Ammon's horn (tissue), 1 donor: ENCODE data around the gene CMTM7.

Source experiments
- DNase-seq: peaks from one replicate; pipeline ENCODE4 v3.0.0-alpha.2; 2016; ENCODE audit warnings: low spot score

Gene CMTM7

GRCh38 chr3:32414522-32415202, 23.0 kb downstream of the CMTM7 start:
- DNase-seq, result no peak

- no peak for DNase-seq
Observed at GRCh38 chr3:32419742-32420125, 28.1 kb downstream of the CMTM7 start.

GRCh38 chr3:32420126-32421038, 28.7 kb downstream of the CMTM7 start:
- no peak for DNase-seq

- no peak for DNase-seq
Observed at GRCh38 chr3:32421185-32421584, 29.5 kb downstream of the CMTM7 start.

- peak; percentile 52 for DNase-seq
Observed at GRCh38 chr3:32421991-32422859, 30.6 kb downstream of the CMTM7 start.

GRCh38 chr3:32422943-32423342, 31.3 kb downstream of the CMTM7 start:
- no peak for DNase-seq

GRCh38 chr3:32423534-32423933, 31.9 kb downstream of the CMTM7 start:
- no peak for DNase-seq

GRCh38 chr3:32423956-32424557, 32.4 kb downstream of the CMTM7 start:
- DNase-seq, result no peak

GRCh38 chr3:32424581-32425250, 33.1 kb downstream of the CMTM7 start:
- no peak for DNase-seq

GRCh38 chr3:32428092-32429068, 36.7 kb downstream of the CMTM7 start:
- DNase-seq, result no peak

GRCh38 chr3:32430900-32431299, 39.2 kb downstream of the CMTM7 start:
- DNase-seq, result no peak

GRCh38 chr3:32431481-32431880, 39.8 kb downstream of the CMTM7 start:
- DNase-seq, result no peak

- DNase-seq, result no peak
Observed at GRCh38 chr3:32432045-32432710, 40.5 kb downstream of the CMTM7 start.

- DNase-seq, result no peak
Observed at GRCh38 chr3:32432711-32433530, 41.3 kb downstream of the CMTM7 start.

- no peak for DNase-seq
Observed at GRCh38 chr3:32434206-32434605, 42.6 kb downstream of the CMTM7 start.

GRCh38 chr3:32435911-32436815, 44.5 kb downstream of the CMTM7 start:
- no peak for DNase-seq

GRCh38 chr3:32436816-32437189, 45.1 kb downstream of the CMTM7 start:
- no peak for DNase-seq

GRCh38 chr3:32437896-32438295, 46.2 kb downstream of the CMTM7 start:
- no peak for DNase-seq
